Measurements from ENCODE around the gene CABP2.

The CABP2 gene

GRCh38 chr11:67558084-67558772, 35.0 kb upstream of the CABP2 start:
- no peaks in the 10 kb centered on the region for H3K9me3 ChIP-seq (ENCODE audit: control insufficient read depth, insufficient read depth, low read depth, low read length)
- ChIA-PET CTCF (no interaction called here), POLR2A (no interaction called here)
- no peaks in the 10 kb centered on the region for H3K36me3 ChIP-seq (ENCODE audit: control insufficient read depth in 2 of 2, insufficient read depth in 1 of 2, low read length in 2 of 2)
- TF ChIP-seq ZNF350 (tag by site-specific recombination; IDR thresholded peaks at IDR 0.05), result no peak
- TF ChIP-seq ZNF362 (tag by site-specific recombination; IDR thresholded peaks at IDR 0.05), result no peak
- no peak for TF ChIP-seq ZFP37 (tag by site-specific recombination; IDR thresholded peaks at IDR 0.05)
- no peak for TF ChIP-seq KLF7 (tag by site-specific recombination; IDR thresholded peaks at IDR 0.05; ENCODE audit: borderline replicate concordance)
- TF ChIP-seq PRDM1 (tag by site-specific recombination; IDR thresholded peaks at IDR 0.05), result no peak
- no peak for TF ChIP-seq SCRT1 (tag by site-specific recombination; IDR thresholded peaks at IDR 0.05; ENCODE audit: borderline replicate concordance)
- TF ChIP-seq ZNF776 (tag by site-specific recombination; IDR thresholded peaks at IDR 0.05; ENCODE audit: borderline replicate concordance), result no peak
- no peak for TF ChIP-seq HOXA7 (CRISPR knock-in tag; IDR thresholded peaks at IDR 0.05; ENCODE audit: borderline replicate concordance)
- no peak for TF ChIP-seq ZBTB11 (tag by site-specific recombination; conservative IDR thresholded peaks at IDR 0.05; ENCODE audit: low read depth)
- no peak for TF ChIP-seq ZBTB8A (tag by site-specific recombination; IDR thresholded peaks at IDR 0.05)
- no peak for TF ChIP-seq ZNF549 (tag by site-specific recombination; IDR thresholded peaks at IDR 0.05)
- TF ChIP-seq HIC1 (tag by site-specific recombination; IDR thresholded peaks at IDR 0.05), result no peak
- TF ChIP-seq SCRT2 (tag by site-specific recombination; IDR thresholded peaks at IDR 0.05), result no peak
- no peak for TF ChIP-seq ZNF600 (tag by site-specific recombination; IDR thresholded peaks at IDR 0.05)
- no peak for TF ChIP-seq ZNF548 (tag by site-specific recombination; IDR thresholded peaks at IDR 0.05)
- no peak for TF ChIP-seq ZNF707 (tag by site-specific recombination; IDR thresholded peaks at IDR 0.05)
- TF ChIP-seq KLF10 (tag by site-specific recombination; IDR thresholded peaks at IDR 0.05), result no peak
- no peak for TF ChIP-seq ZNF529 (tag by site-specific recombination; IDR thresholded peaks at IDR 0.05; ENCODE audit: insufficient replicate concordance)
- no peak for TF ChIP-seq SP3 (tag by site-specific recombination; IDR thresholded peaks at IDR 0.05)
- TF ChIP-seq ZNF514 (tag by site-specific recombination; IDR thresholded peaks at IDR 0.05), result no peak
- no peak overlapping the region for H3K4me3 ChIP-seq (ENCODE audit: low read depth, low read length)
- H3K27ac ChIP-seq (ENCODE audit: extremely low read depth, low read depth, low read length), result no peak overlapping the region
- no peaks in the 10 kb centered on the region for H3K4me1 ChIP-seq (ENCODE audit: control insufficient read depth, insufficient read depth, low read length)

Data from HEK293 (cell line).